Loucy (cell line): ENCODE data around the gene LACTBL1.

Source experiments
- H2AFZ ChIP-seq: fragments of 200-600 bp; sonication (generic); 2 replicates; pipeline ENCODE4 v1.6.0; 2016; ENCODE audit warnings: antibody characterized with exemption, mild to moderate bottlenecking, low read length, moderate library complexity
- H3F3A ChIP-seq: fragments of 200-600 bp; 2 replicates; pipeline ENCODE4 v1.6.0; 2016; ENCODE audit warnings: antibody characterized with exemption, low read depth, mild to moderate bottlenecking
- H3K27me3 ChIP-seq: fragments of 200-600 bp; sonication (generic); 2 replicates; pipeline ENCODE4 v1.6.1; 2014; ENCODE audit warnings: low read length, mild to moderate bottlenecking; ENCODE audit not compliant: insufficient read depth, poor library complexity, severe bottlenecking
- H3K36me3 ChIP-seq: fragments of 200-600 bp; sonication (generic); 2 replicates; pipeline ENCODE4 v1.6.1; 2016; ENCODE audit warnings: low read length; ENCODE audit not compliant: insufficient read depth
- H3K4me1 ChIP-seq: fragments of 200-600 bp; sonication (generic); 2 replicates; pipeline ENCODE4 v1.5.1; 2014; ENCODE audit warnings: low read length, mild to moderate bottlenecking; ENCODE audit not compliant: insufficient read depth, poor library complexity, severe bottlenecking
- H3K4me2 ChIP-seq: fragments of 200-600 bp; sonication (generic); 2 replicates; pipeline ENCODE4 v1.6.0; 2014; ENCODE audit warnings: antibody characterized with exemption, low read length, low read depth, mild to moderate bottlenecking; ENCODE audit not compliant: poor library complexity, severe bottlenecking
- H3K4me3 ChIP-seq: fragments of 200-600 bp; sonication (generic); 2 replicates; pipeline ENCODE4 v1.5.1; 2014; ENCODE audit warnings: low read length, mild to moderate bottlenecking, mixed read lengths; ENCODE audit not compliant: poor library complexity, severe bottlenecking
- H3K79me2 ChIP-seq: fragments of 200-600 bp; sonication (generic); 2 replicates; pipeline ENCODE4 v1.6.1; 2014; ENCODE audit warnings: low read length; ENCODE audit not compliant: insufficient read depth
- H3K9ac ChIP-seq: fragments of 200-600 bp; sonication (generic); 2 replicates; pipeline ENCODE4 v1.6.0; 2014; ENCODE audit warnings: mild to moderate bottlenecking, low read depth, low read length, moderate library complexity; ENCODE audit not compliant: poor library complexity, severe bottlenecking
- H3K9me2 ChIP-seq: fragments of 200-600 bp; sonication (generic); replicated peaks from 2 replicates; pipeline ENCODE4 v1.6.1; 2016; ENCODE audit warnings: low read depth, low read length, mixed read lengths
- H3K9me3 ChIP-seq: fragments of 200-600 bp; sonication (generic); 2 replicates; pipeline ENCODE4 v1.6.1; 2014; ENCODE audit warnings: mild to moderate bottlenecking, antibody characterized with exemption, low read length, low read depth; ENCODE audit not compliant: insufficient read depth
- H4K20me1 ChIP-seq: fragments of 200-600 bp; sonication (generic); 2 replicates; pipeline ENCODE4 v1.6.0; 2014; ENCODE audit warnings: antibody characterized with exemption, low read length, mild to moderate bottlenecking; ENCODE audit not compliant: insufficient read depth, poor library complexity, severe bottlenecking
- EZH2phosphoT487 ChIP-seq: fragments of 200-600 bp; IDR thresholded peaks from 2 replicates; pipeline ENCODE4 v1.6.1; 2018; ENCODE audit warnings: antibody characterized with exemption, mild to moderate bottlenecking, moderate library complexity, borderline replicate concordance
- TF ChIP-seq, protein P1 (sequence below): fragments of 200-600 bp; sonication (generic); conservative IDR thresholded peaks from 2 replicates; pipeline ENCODE4 v1.5.1; 2014; ENCODE audit warnings: mild to moderate bottlenecking, antibody characterized with exemption, low read length

The LACTBL1 gene

DNA sequence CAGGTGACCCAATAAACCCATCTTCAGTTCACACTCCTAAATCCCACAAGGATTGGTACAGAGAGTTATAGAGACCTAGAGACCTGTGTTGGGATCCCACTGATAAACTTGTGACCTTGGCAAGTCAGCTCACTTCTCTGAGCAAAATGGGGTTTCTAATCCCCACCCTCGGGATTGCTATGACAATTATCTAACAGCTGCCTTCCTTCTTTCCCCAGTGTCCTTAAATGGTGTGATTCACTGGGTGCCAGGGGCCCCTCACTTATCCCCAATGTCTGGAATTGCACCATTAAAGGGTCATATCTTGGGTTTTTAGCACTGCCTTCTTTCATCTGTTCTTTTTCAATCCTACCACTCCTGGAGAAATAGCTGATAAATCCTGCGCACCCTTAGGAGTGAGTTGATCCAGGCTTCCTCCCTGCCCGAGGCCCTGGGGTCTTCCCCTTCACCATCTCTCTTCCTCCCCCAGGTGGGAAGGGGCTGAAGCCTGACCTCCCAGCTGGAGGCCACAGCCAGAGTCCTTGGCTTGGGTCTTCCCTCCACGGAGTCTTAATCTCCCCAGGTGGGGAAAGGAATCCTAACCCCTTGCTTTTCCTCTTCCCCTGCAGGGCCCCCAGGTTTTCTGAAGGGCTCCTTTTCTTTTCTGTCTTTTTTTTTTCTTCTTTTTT lies 39.7 kb downstream of the LACTBL1 start:
- Histone ChIP-seq H2AFZ (no peak overlapping the region), H3K9me3 (no peaks in the 10 kb centered on the region), H3K4me2 (no peak overlapping the region), H3K36me3 (no peaks in the 10 kb centered on the region), H3K4me1 (no peaks in the 10 kb centered on the region), H4K20me1 (no peaks in the 10 kb centered on the region), H3K9me2 (no peaks in the 10 kb centered on the region), H3F3A (no peaks in the 10 kb centered on the region), H3K79me2 (no peaks in the 10 kb centered on the region), H3K4me3 (no peak overlapping the region), H3K27me3 (no peaks in the 10 kb centered on the region), H3K9ac (no peak overlapping the region)
- TF ChIP-seq, protein P1, sequence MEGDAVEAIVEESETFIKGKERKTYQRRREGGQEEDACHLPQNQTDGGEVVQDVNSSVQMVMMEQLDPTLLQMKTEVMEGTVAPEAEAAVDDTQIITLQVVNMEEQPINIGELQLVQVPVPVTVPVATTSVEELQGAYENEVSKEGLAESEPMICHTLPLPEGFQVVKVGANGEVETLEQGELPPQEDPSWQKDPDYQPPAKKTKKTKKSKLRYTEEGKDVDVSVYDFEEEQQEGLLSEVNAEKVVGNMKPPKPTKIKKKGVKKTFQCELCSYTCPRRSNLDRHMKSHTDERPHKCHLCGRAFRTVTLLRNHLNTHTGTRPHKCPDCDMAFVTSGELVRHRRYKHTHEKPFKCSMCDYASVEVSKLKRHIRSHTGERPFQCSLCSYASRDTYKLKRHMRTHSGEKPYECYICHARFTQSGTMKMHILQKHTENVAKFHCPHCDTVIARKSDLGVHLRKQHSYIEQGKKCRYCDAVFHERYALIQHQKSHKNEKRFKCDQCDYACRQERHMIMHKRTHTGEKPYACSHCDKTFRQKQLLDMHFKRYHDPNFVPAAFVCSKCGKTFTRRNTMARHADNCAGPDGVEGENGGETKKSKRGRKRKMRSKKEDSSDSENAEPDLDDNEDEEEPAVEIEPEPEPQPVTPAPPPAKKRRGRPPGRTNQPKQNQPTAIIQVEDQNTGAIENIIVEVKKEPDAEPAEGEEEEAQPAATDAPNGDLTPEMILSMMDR, result no peak
- TF ChIP-seq EZH2phosphoT487, result no peak

DNA sequence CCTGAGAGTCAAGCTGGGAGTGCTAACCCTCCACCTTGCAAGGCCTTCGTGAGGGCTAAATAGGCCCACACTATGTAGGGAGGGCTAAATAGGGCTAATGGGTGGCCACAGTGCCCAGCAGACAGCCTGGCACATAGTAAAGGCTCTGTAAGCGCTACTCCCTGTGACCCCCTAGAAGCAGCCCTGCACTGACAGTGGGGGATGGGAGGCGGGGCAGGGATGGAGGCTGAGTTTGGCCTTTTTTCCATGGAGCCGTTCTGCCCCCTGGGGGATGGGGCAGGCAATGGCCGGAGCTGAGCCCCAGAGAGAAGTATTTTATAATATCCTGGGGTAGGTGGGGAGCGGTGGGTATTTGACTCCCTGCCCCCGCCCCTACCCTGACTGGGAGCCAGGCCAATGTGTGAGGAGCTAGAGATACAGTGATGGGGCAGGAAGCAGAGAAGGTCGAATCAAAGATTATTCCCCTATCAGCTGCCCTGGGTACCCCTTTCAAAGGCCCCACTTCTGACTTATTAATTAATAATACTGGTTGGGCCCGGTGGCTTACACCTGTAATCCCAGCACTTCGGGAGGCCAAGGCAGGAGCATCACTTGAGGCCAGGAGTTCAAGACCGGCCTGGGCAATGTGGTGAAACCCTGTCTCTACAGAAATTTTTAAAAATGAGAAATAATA lies 42.3 kb downstream of the LACTBL1 start:
- no peaks in the 10 kb centered on the region for H3K27me3 ChIP-seq
- no peaks in the 10 kb centered on the region for H3K4me1 ChIP-seq
- H3K9ac ChIP-seq, result no peak overlapping the region
- H4K20me1 ChIP-seq, result no peaks in the 10 kb centered on the region
- H3K9me2 ChIP-seq, result no peaks in the 10 kb centered on the region
- H3K9me3 ChIP-seq, result no peaks in the 10 kb centered on the region
- no peaks in the 10 kb centered on the region for H3K79me2 ChIP-seq
- no peak overlapping the region for H3K4me2 ChIP-seq
- H3K36me3 ChIP-seq, result no peaks in the 10 kb centered on the region
- no peak overlapping the region for H3K4me3 ChIP-seq
- no peak for TF ChIP-seq EZH2phosphoT487
- TF ChIP-seq, protein P1, result peak; percentile 80
- no peak overlapping the region for H2AFZ ChIP-seq
- H3F3A ChIP-seq, result no peaks in the 10 kb centered on the region

DNA sequence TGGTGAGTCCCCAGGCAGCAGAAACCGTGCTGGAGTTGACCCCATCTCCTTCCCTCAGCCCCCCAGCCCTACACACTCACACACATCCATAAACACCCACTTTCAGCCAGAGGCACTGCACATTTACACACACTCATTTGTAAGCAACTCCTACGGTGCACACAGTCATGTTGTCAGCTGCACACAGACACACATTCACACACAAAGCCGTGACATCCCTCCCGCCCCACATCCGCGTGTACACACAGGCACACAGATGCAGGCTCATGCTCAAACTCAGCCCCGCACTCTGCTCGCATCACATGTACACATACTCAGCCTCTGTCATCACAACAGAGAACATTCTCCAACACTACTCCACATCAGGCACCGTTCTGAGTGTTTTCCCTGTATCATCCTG lies 47.6 kb downstream of the LACTBL1 start:
- no peaks in the 10 kb centered on the region for H3K9me2 ChIP-seq
- H3K4me1 ChIP-seq, result no peaks in the 10 kb centered on the region
- no peaks in the 10 kb centered on the region for H3K36me3 ChIP-seq
- H3K4me2 ChIP-seq, result no peak overlapping the region
- H3K9me3 ChIP-seq, result no peaks in the 10 kb centered on the region
- no peaks in the 10 kb centered on the region for H3F3A ChIP-seq
- H3K27me3 ChIP-seq, result no peaks in the 10 kb centered on the region
- no peak overlapping the region for H2AFZ ChIP-seq
- no peak overlapping the region for H3K4me3 ChIP-seq
- no peak for TF ChIP-seq EZH2phosphoT487
- TF ChIP-seq, protein P1, result no peak
- no peaks in the 10 kb centered on the region for H3K79me2 ChIP-seq
- H3K9ac ChIP-seq, result no peak overlapping the region
- no peaks in the 10 kb centered on the region for H4K20me1 ChIP-seq
